Stimulated activated naive CD8-positive, alpha-beta T cell treated with anti-CD3 and anti-CD28 coated beads, Interleukin-15, Interleukin-2, amounts not matched to agents 100 ng/mL and 50 ng/mL, for 24 hours (primary cell): ENCODE measurements around the gene CD63.

Experiments
- H3K27ac Mint-ChIP-seq: one replicate; pipeline ENCODE4 v1.8.0; 2021; ENCODE audit warnings: mild to moderate bottlenecking, mixed read lengths
- H3K27me3 Mint-ChIP-seq: one replicate; pipeline ENCODE4 v1.8.0; 2021; ENCODE audit warnings: mixed read lengths
- H3K36me3 Mint-ChIP-seq: one replicate; pipeline ENCODE4 v1.8.0; 2021; ENCODE audit warnings: low read depth, mixed read lengths
- H3K4me1 Mint-ChIP-seq: one replicate; pipeline ENCODE4 v1.8.0; 2021; ENCODE audit warnings: low read depth, mixed read lengths
- H3K4me3 Mint-ChIP-seq: one replicate; pipeline ENCODE4 v1.8.0; 2021; ENCODE audit warnings: mild to moderate bottlenecking, mixed read lengths
- H3K9me3 Mint-ChIP-seq: one replicate; pipeline ENCODE4 v1.8.0; 2021; ENCODE audit warnings: mixed read lengths

Gene CD63

DNA sequence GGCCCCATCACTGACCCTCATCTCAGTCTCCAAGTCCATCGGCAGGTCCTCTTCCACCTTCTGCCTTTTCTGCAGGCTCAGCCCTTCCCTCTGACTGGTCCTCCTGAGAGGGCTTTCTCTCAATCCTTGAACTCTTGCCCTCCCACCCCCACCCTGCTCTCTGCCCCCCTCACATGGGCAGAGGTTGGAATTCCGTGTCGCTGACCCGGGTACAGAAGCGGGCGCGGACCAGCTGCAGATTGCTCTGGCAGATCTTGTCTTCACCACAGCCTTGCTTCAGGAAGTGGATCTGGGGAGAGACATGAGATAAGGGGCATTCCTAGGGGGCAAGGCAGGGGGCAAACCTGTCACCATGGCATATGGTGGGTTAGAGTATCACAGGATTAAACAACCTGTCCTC lies 33.5 kb downstream of the CD63 start:
- Mint-ChIP-seq H3K4me3 (no peak overlapping the region), H3K36me3 (no peaks in the 10 kb centered on the region), H3K4me1 (no peaks in the 10 kb centered on the region), H3K9me3 (no peaks in the 10 kb centered on the region), H3K27me3 (no peaks in the 10 kb centered on the region), H3K27ac (no peak overlapping the region)

DNA sequence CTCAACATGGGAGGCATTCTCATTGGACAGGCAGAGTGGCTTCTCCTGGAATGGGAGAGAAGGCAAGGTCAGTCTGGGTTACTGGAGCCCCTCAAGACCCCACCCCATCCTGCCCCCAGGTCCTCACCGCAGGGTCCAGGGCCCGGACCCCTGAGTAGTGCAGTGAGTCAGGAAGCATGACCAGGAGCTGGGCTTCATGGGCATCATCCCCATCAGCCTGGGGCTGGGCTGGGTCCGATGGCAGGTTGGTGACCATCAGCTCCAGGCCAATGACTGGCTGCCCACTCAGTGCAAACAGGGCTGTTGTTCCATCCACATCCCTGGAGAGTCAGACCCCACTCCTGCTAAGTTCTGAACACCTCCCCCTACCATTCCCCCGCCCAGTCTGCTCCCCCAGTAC lies 34.2 kb downstream of the CD63 start:
- Mint-ChIP-seq H3K27ac (no peak overlapping the region), H3K27me3 (no peaks in the 10 kb centered on the region), H3K9me3 (no peaks in the 10 kb centered on the region), H3K4me1 (no peaks in the 10 kb centered on the region), H3K4me3 (no peak overlapping the region), H3K36me3 (no peaks in the 10 kb centered on the region)

DNA sequence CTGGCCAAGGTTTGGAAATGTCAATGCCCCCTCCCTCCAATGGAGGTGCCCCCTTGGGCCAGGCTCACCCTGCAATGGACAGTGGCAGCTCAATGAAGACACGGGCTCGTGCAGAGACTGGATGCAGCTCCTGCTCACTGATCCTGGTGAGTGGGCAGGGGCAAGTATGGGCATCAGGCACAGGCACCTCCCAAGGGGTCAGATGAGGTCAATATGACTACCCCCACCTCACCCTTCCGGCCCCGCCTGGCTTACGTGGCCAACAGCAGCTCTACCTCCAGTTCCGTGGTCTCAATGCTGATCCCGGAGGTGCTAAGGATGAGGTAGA lies 34.7 kb downstream of the CD63 start:
- H3K27ac Mint-ChIP-seq: no peak overlapping the region

DNA sequence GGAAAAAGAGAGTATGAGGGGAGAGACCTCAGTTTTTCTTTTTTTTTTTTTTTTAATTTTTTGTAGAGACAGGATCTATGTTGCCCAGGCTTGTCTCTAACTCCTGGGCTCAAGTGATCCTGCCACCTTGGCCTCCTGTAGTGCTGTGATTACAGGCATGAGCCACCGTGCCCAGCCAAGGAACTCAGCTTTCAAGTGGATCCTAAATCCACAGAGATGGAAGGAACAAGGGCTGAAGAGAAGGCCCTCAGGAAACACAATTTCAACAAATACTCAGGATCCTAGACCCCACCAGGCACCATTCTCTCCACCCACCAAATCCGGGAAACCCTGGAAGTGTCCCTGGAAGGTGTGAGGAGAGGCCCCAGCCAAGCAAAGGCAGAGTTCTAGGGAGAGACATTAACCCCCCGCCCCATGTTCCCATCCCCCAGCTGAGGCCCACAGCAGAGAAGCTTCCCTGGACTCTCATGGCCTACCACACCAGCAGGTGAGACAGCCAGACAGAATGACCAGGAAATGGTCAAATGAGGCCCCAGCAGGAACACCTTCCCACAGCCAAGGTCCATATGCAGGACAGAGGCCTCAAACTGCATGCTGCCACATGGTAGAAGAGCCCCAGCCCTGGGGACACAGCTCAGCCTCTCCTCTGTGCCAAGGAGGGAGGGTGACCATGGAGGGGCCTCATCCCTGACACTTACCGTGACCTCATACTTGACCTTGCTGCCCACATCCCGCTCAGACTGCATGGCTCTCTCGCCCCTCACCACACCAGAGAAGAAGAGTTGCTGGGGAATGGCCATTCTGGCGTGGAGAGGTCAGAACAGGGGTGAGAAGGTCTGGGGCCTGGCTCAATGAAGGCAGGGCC lies 35.3 kb downstream of the CD63 start:
- H3K9me3 Mint-ChIP-seq: no peaks in the 10 kb centered on the region

More for the DNA sequence above, 34.7 kb downstream of the CD63 start:
- Mint-ChIP-seq H3K9me3 (no peaks in the 10 kb centered on the region), H3K36me3 (no peaks in the 10 kb centered on the region), H3K4me3 (no peak overlapping the region), H3K27me3 (no peaks in the 10 kb centered on the region), H3K4me1 (no peaks in the 10 kb centered on the region)

GRCh38 chr12:55692631-55693322 lies 36.0 kb downstream of the CD63 start:
- H3K4me1 Mint-ChIP-seq: peaks cover 3% of the 10 kb centered on the region
- no peak overlapping the region for H3K27ac Mint-ChIP-seq
- no peaks in the 10 kb centered on the region for H3K36me3 Mint-ChIP-seq
- H3K9me3 Mint-ChIP-seq: no peaks in the 10 kb centered on the region
- no peaks in the 10 kb centered on the region for H3K27me3 Mint-ChIP-seq
- no peak overlapping the region for H3K4me3 Mint-ChIP-seq

More for the DNA sequence above, 35.3 kb downstream of the CD63 start:
- no peak overlapping the region for H3K4me3 Mint-ChIP-seq
- no peaks in the 10 kb centered on the region for H3K27me3 Mint-ChIP-seq
- H3K27ac Mint-ChIP-seq: no peak overlapping the region
- H3K36me3 Mint-ChIP-seq: no peaks in the 10 kb centered on the region
- H3K4me1 Mint-ChIP-seq: no peaks in the 10 kb centered on the region

- Mint-ChIP-seq H3K27ac (no peak overlapping the region), H3K36me3 (no peaks in the 10 kb centered on the region), H3K9me3 (no peaks in the 10 kb centered on the region), H3K4me1 (peaks cover 10% of the 10 kb centered on the region), H3K4me3 (no peak overlapping the region), H3K27me3 (peaks cover 3% of the 10 kb centered on the region)
Observed at GRCh38 chr12:55688716-55689655, 39.8 kb downstream of the CD63 start.

- Mint-ChIP-seq H3K27me3 (peaks cover 4% of the 10 kb centered on the region), H3K9me3 (no peaks in the 10 kb centered on the region), H3K36me3 (no peaks in the 10 kb centered on the region), H3K27ac (no peak overlapping the region), H3K4me3 (no peak overlapping the region), H3K4me1 (peaks cover 10% of the 10 kb centered on the region)
Observed at GRCh38 chr12:55687746-55688145, 41.1 kb downstream of the CD63 start.

DNA sequence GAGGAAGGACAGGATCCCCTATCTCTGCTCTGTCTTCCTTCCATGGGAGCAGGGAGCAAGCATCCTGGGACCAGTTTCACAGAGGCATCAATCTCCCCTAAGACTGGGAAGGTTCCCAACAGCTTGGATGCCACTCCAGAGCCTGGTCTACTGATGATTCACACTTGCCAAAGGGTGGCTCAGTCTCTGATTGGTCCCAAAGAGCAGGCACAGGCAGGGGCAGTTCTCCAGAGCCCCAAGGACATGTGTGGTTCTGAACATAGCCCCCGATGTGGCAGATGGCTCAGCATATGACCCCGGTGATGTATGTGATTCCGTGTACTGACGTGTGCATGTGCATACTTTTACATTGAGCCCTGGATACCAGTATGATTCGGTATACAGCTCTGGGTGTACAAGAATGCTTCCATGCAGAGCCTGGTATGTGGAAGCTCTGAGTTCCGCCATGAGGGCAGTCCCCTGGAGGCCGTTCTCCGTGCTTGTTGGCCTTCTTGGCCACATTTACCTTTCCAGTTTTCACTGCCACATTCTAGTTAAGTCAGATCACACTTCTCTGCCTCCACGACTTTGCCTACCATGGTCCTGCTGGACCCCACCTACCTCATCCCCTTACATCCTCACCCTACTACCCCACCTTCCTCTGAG lies 42.3 kb downstream of the CD63 start:
- no peaks in the 10 kb centered on the region for H3K9me3 Mint-ChIP-seq
- no peaks in the 10 kb centered on the region for H3K36me3 Mint-ChIP-seq
- H3K27me3 Mint-ChIP-seq: peaks cover 10% of the 10 kb centered on the region
- no peak overlapping the region for H3K27ac Mint-ChIP-seq
- H3K4me1 Mint-ChIP-seq: peaks cover 15% of the 10 kb centered on the region
- no peak overlapping the region for H3K4me3 Mint-ChIP-seq

GRCh38 chr12:55685671-55686070 lies 43.1 kb downstream of the CD63 start:
- H3K4me3 Mint-ChIP-seq: no peak overlapping the region
- H3K9me3 Mint-ChIP-seq: no peaks in the 10 kb centered on the region
- H3K27ac Mint-ChIP-seq: no peak overlapping the region
- H3K36me3 Mint-ChIP-seq: no peaks in the 10 kb centered on the region
- H3K4me1 Mint-ChIP-seq: peaks cover 23% of the 10 kb centered on the region
- H3K27me3 Mint-ChIP-seq: peaks cover 18% of the 10 kb centered on the region

DNA sequence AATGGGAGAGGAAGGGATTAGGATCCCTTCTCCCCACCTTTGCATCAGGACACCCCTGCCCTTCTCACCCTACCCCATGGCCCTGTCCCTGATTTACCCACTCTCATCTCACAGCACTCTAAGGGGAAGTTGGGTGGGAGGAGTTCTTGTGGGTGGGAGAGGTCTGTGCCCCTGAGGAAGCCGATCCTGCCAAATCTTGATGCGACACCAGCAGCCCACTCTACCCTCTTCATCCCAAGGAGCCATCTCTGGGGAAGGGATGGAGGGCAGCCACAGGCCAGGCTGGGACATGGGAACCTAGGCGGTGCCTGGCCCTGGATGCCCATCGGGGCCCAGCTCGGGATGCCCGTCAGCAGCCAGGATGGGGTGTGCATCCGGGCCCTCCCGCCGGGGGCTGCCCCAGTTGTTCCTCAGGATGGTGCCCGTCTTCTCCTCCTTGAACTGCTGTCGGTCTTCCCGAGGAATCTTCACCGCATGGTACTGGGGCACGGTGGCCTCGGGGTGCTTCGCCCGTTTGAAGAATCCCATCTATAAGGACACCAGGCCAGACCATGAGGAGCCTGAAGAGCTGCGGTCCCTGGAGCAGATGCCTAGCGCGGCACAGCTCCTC lies 43.9 kb downstream of the CD63 start:
- Mint-ChIP-seq H3K27me3 (peaks cover 20% of the 10 kb centered on the region), H3K36me3 (no peaks in the 10 kb centered on the region), H3K9me3 (no peaks in the 10 kb centered on the region), H3K4me1 (peaks cover 23% of the 10 kb centered on the region), H3K4me3 (no peak overlapping the region), H3K27ac (no peak overlapping the region)

- Mint-ChIP-seq H3K27me3 (peaks cover 27% of the 10 kb centered on the region), H3K27ac (no peak overlapping the region), H3K36me3 (no peaks in the 10 kb centered on the region), H3K4me1 (peaks cover 23% of the 10 kb centered on the region), H3K9me3 (no peaks in the 10 kb centered on the region), H3K4me3 (no peak overlapping the region)
Observed at GRCh38 chr12:55683676-55684075, 45.1 kb downstream of the CD63 start.

- Mint-ChIP-seq H3K4me1 (peaks cover 16% of the 10 kb centered on the region), H3K27me3 (peaks cover 27% of the 10 kb centered on the region), H3K9me3 (no peaks in the 10 kb centered on the region), H3K36me3 (no peaks in the 10 kb centered on the region), H3K27ac (no peak overlapping the region), H3K4me3 (no peak overlapping the region)
Observed at GRCh38 chr12:55682087-55682796, 46.6 kb downstream of the CD63 start.

- H3K36me3 Mint-ChIP-seq: no peaks in the 10 kb centered on the region
- no peaks in the 10 kb centered on the region for H3K9me3 Mint-ChIP-seq
- H3K4me1 Mint-ChIP-seq: peaks cover 13% of the 10 kb centered on the region
- H3K4me3 Mint-ChIP-seq: no peak overlapping the region
- no peak overlapping the region for H3K27ac Mint-ChIP-seq
- H3K27me3 Mint-ChIP-seq: peaks cover 27% of the 10 kb centered on the region
Observed at GRCh38 chr12:55681142-55682077, 47.4 kb downstream of the CD63 start.
